ENCODE results near the gene SORL1-AS1.

The SORL1-AS1 gene

DNA sequence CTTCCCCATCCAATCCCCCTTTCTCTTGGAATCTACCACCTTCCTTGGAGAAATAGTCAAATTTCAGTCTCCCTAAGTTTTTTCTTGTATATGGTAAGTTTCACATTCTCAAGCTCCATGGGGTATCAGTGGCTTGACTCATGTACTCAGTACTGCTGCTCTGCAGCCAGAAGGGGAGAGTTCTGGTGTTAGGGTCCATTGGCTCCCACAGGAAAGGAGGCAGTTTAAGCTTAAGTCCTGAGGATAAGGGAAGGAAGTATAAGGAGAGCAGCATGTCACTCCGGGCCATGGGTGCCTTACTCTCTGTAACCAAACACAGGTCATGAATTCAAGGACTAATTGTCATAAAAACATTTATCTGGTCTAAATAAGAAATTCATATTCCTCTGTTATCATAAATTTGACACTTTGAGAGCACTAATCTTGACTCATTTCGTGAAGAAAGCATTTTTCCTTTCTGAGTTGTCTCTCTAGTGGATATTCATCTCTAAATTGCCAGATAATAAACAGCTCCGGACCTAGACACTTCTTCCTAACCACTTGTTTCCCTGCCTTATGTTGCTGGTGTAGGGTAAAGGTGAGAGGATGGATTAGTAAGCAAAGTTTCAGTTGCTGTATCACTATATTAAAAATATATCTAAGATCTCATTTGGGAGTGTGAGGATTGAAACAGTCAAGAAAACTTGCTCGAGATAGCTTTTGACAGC is 20.8 kb downstream of the SORL1-AS1 start:
- no peak for TF ChIP-seq TEAD4 (IDR thresholded peaks at IDR 0.05)
- TF ChIP-seq TAF1 (IDR thresholded peaks at IDR 0.05; ENCODE audit: low read depth), result no peak
- TF ChIP-seq, protein P1, sequence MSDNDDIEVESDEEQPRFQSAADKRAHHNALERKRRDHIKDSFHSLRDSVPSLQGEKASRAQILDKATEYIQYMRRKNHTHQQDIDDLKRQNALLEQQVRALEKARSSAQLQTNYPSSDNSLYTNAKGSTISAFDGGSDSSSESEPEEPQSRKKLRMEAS (IDR thresholded peaks at IDR 0.05), result no peak
- TF ChIP-seq, protein P2, sequence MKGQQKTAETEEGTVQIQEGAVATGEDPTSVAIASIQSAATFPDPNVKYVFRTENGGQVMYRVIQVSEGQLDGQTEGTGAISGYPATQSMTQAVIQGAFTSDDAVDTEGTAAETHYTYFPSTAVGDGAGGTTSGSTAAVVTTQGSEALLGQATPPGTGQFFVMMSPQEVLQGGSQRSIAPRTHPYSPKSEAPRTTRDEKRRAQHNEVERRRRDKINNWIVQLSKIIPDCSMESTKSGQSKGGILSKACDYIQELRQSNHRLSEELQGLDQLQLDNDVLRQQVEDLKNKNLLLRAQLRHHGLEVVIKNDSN (IDR thresholded peaks at IDR 0.05), result no peak
- no peak for TF ChIP-seq CREB1 (IDR thresholded peaks at IDR 0.05; ENCODE audit: low read depth)
- TF ChIP-seq EGR1 (IDR thresholded peaks at IDR 0.05), result no peak
- TF ChIP-seq, protein P3, sequence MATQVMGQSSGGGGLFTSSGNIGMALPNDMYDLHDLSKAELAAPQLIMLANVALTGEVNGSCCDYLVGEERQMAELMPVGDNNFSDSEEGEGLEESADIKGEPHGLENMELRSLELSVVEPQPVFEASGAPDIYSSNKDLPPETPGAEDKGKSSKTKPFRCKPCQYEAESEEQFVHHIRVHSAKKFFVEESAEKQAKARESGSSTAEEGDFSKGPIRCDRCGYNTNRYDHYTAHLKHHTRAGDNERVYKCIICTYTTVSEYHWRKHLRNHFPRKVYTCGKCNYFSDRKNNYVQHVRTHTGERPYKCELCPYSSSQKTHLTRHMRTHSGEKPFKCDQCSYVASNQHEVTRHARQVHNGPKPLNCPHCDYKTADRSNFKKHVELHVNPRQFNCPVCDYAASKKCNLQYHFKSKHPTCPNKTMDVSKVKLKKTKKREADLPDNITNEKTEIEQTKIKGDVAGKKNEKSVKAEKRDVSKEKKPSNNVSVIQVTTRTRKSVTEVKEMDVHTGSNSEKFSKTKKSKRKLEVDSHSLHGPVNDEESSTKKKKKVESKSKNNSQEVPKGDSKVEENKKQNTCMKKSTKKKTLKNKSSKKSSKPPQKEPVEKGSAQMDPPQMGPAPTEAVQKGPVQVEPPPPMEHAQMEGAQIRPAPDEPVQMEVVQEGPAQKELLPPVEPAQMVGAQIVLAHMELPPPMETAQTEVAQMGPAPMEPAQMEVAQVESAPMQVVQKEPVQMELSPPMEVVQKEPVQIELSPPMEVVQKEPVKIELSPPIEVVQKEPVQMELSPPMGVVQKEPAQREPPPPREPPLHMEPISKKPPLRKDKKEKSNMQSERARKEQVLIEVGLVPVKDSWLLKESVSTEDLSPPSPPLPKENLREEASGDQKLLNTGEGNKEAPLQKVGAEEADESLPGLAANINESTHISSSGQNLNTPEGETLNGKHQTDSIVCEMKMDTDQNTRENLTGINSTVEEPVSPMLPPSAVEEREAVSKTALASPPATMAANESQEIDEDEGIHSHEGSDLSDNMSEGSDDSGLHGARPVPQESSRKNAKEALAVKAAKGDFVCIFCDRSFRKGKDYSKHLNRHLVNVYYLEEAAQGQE (IDR thresholded peaks at IDR 0.05; ENCODE audit: low read depth), result no peak
- no peak for TF ChIP-seq RAD21 (IDR thresholded peaks at IDR 0.05; ENCODE audit: low read depth)
- TF ChIP-seq ZBTB7A (IDR thresholded peaks at IDR 0.05; ENCODE audit: low read depth), result no peak
- TF ChIP-seq EP300 (IDR thresholded peaks at IDR 0.05; ENCODE audit: borderline replicate concordance), result no peak
- TF ChIP-seq NFIC (IDR thresholded peaks at IDR 0.05), result no peak
- TF ChIP-seq TCF12 (IDR thresholded peaks at IDR 0.05; ENCODE audit: low read depth), result no peak

DNA sequence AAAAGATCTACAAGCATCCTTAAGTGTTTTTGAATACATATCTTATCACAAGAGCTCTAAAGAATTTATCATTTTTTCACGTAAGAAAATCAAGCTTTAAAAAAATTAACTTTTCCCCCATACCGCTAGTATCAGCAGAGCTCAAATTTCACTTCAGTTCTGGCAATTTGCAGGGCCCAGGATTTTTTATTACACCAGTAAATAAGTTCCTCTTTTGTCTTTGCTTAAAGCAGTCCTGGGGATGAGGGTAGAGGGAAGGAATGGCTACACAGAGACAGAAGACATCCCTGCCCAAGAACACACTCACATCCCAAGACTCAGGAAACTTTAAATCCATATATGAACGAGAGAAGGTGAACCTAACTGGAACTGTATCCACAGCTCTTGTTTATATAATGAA is 23.2 kb downstream of the SORL1-AS1 start:
- TF ChIP-seq CREB1 (IDR thresholded peaks at IDR 0.05; ENCODE audit: low read depth) (no peak), TAF1 (IDR thresholded peaks at IDR 0.05; ENCODE audit: low read depth) (no peak), RAD21 (IDR thresholded peaks at IDR 0.05; ENCODE audit: low read depth) (no peak), EGR1 (IDR thresholded peaks at IDR 0.05) (no peak), CEBPB (IDR thresholded peaks at IDR 0.05) (no peak), ZBTB7A (IDR thresholded peaks at IDR 0.05; ENCODE audit: low read depth) (no peak), EP300 (IDR thresholded peaks at IDR 0.05; ENCODE audit: borderline replicate concordance) (no peak), TCF12 (IDR thresholded peaks at IDR 0.05; ENCODE audit: low read depth) (no peak), TEAD4 (IDR thresholded peaks at IDR 0.05) (no peak), NFIC (IDR thresholded peaks at IDR 0.05) (no peak), FOXM1 (IDR thresholded peaks at IDR 0.05; ENCODE audit: borderline replicate concordance, low read depth) (no peak)
- TF ChIP-seq, protein P3 (IDR thresholded peaks at IDR 0.05; ENCODE audit: low read depth), result no peak
- TF ChIP-seq, protein P1 (IDR thresholded peaks at IDR 0.05), result no peak
- TF ChIP-seq, protein P2 (IDR thresholded peaks at IDR 0.05), result no peak

- no peak for TF ChIP-seq TEAD4 (IDR thresholded peaks at IDR 0.05)
- no peak for TF ChIP-seq CREB1 (IDR thresholded peaks at IDR 0.05; ENCODE audit: low read depth)
- TF ChIP-seq NFIC (IDR thresholded peaks at IDR 0.05), result no peak
- TF ChIP-seq, protein P1 (IDR thresholded peaks at IDR 0.05), result no peak
- TF ChIP-seq CEBPB (IDR thresholded peaks at IDR 0.05), result no peak
- TF ChIP-seq FOXM1 (IDR thresholded peaks at IDR 0.05; ENCODE audit: borderline replicate concordance, low read depth), result no peak
- no peak for TF ChIP-seq TCF12 (IDR thresholded peaks at IDR 0.05; ENCODE audit: low read depth)
- no peak for TF ChIP-seq TAF1 (IDR thresholded peaks at IDR 0.05; ENCODE audit: low read depth)
- TF ChIP-seq, protein P2 (IDR thresholded peaks at IDR 0.05), result no peak
- no peak for TF ChIP-seq YY1 (IDR thresholded peaks at IDR 0.05; ENCODE audit: low read depth)
These were observed 25.4 kb downstream of the SORL1-AS1 start for GRCh38 chr11:121427400-121427744.

- TF ChIP-seq RAD21 (IDR thresholded peaks at IDR 0.05; ENCODE audit: low read depth) (no peak), TCF12 (IDR thresholded peaks at IDR 0.05; ENCODE audit: low read depth) (no peak), CREB1 (IDR thresholded peaks at IDR 0.05; ENCODE audit: low read depth) (no peak), NFIC (IDR thresholded peaks at IDR 0.05) (no peak), EP300 (IDR thresholded peaks at IDR 0.05; ENCODE audit: borderline replicate concordance) (no peak), ZBTB7A (IDR thresholded peaks at IDR 0.05; ENCODE audit: low read depth) (no peak), EGR1 (IDR thresholded peaks at IDR 0.05) (no peak), CEBPB (IDR thresholded peaks at IDR 0.05) (no peak), TAF1 (IDR thresholded peaks at IDR 0.05; ENCODE audit: low read depth) (no peak), FOXM1 (IDR thresholded peaks at IDR 0.05; ENCODE audit: borderline replicate concordance, low read depth) (no peak), YY1 (IDR thresholded peaks at IDR 0.05; ENCODE audit: low read depth) (no peak), TEAD4 (IDR thresholded peaks at IDR 0.05) (no peak)
- TF ChIP-seq, protein P3 (IDR thresholded peaks at IDR 0.05; ENCODE audit: low read depth), result no peak
- TF ChIP-seq, protein P2 (IDR thresholded peaks at IDR 0.05), result no peak
- TF ChIP-seq, protein P1 (IDR thresholded peaks at IDR 0.05), result no peak
These were observed 26.0 kb downstream of the SORL1-AS1 start for GRCh38 chr11:121426476-121427399.
